Panc1 (cell line): ENCODE results near the gene CCDC183. TPM values are rescaled to one million over a fixed set of nuclear protein-coding genes. Genes with fewer than 3 reads are reported as not detected.

Experiments
- ATAC-seq: fragments of 200-7000 bp; cut with Tn5 transposase; 2 replicates; pipeline ENCODE4 v1.9.1; 2020; ENCODE audit warnings: mild to moderate bottlenecking, moderate library complexity
- BruUV-seq: library from RNA; stranded (reverse); fragments of 400-500 nt; replicated peaks from 2 replicates; lab custom pipeline; 2021; lab: Mats Ljungman, UMichigan
- CTCF ChIA-PET: fragments of 300-600 bp; sonication (Branson Sonifier 250); formaldehyde crosslinking; loops from one replicate; lab custom pipeline; 2022; ENCODE audit warnings: antibody characterized with exemption; lab: Charles Lee
- POLR2A ChIA-PET: fragments of 300-600 bp; sonication (Branson Sonifier 250); formaldehyde crosslinking; loops from one replicate; lab custom pipeline; 2022; ENCODE audit warnings: antibody characterized with exemption; lab: Charles Lee
- DNase-seq: peaks from one replicate; pipeline ENCODE4 v3.0.0-alpha.2; 2010; ENCODE audit warnings: low read depth, low spot score
- H3K27ac ChIP-seq: 2 replicates; pipeline ENCODE4 v1.5.1; 2011; ENCODE audit warnings: mild to moderate bottlenecking, low read length, inconsistent platforms
- H3K27me3 ChIP-seq: fragments of 200-500 bp; sonication (Bioruptor generic); 2 replicates; pipeline ENCODE4 v1.6.0; 2014; ENCODE audit warnings: low read length, inconsistent platforms; ENCODE audit not compliant: control insufficient read depth, insufficient read depth
- H3K36me3 ChIP-seq: fragments of 200-500 bp; sonication (Bioruptor generic); 2 replicates; pipeline ENCODE4 v1.5.1; 2014; ENCODE audit warnings: inconsistent platforms, mild to moderate bottlenecking, low read length, moderate library complexity; ENCODE audit not compliant: control insufficient read depth, insufficient read depth
- H3K4me1 ChIP-seq: 2 replicates; pipeline ENCODE4 v1.5.1; 2011; ENCODE audit warnings: inconsistent platforms, mild to moderate bottlenecking, low read length, moderate library complexity; ENCODE audit not compliant: control insufficient read depth, insufficient read depth
- H3K4me3 ChIP-seq, 2 experiments: 2 replicates each; pipeline ENCODE4 v1.5.1; 2011 to 2012; ENCODE audit warnings: low read depth in 2 of 2, low read length in 2 of 2, mild to moderate bottlenecking in 2 of 2, inconsistent platforms in 1 of 2, moderate library complexity in 1 of 2
- H3K9me3 ChIP-seq: fragments of 200-500 bp; sonication (Bioruptor generic); 2 replicates; pipeline ENCODE4 v1.5.1; 2014; ENCODE audit warnings: low read depth, mild to moderate bottlenecking, inconsistent platforms, low read length, moderate library complexity; ENCODE audit not compliant: control insufficient read depth, insufficient read depth
- POLR2AphosphoS5 ChIP-seq: IDR thresholded peaks from 2 replicates; pipeline ENCODE4 v1.6.1; 2012; ENCODE audit warnings: mild to moderate bottlenecking, low read depth, low read length, moderate library complexity
- SIN3A ChIP-seq: IDR thresholded peaks from 2 replicates; pipeline ENCODE4 v1.6.1; 2012; ENCODE audit warnings: low read depth, mild to moderate bottlenecking, low read length, moderate library complexity, borderline replicate concordance; ENCODE audit not compliant: insufficient read depth
- TCF7L2 ChIP-seq: IDR thresholded peaks from 2 replicates; pipeline ENCODE4 v1.6.1; 2011; ENCODE audit warnings: mild to moderate bottlenecking, low read depth, low read length, inconsistent platforms
- in situ Hi-C: cut with HindIII; loops from 2 replicates; pipeline ENCODE4 v1.10.0; 2016; ENCODE audit warnings: low sequenced_read_pairs, low pct_unique_long_range_greater_than_20kb
- intact Hi-C: fragments of 100-400 bp; cut with micrococcal nuclease; formaldehyde crosslinking; loops from one replicate; pipeline ENCODE4 v1.10.0; 2022; ENCODE audit not compliant: unreplicated experiment
- total RNA-seq: library from RNA; stranded (reverse); gene quantifications from one replicate; pipeline ENCODE4 v1.2.1, GENCODE V29; 2021; ENCODE audit not compliant: unreplicated experiment
- TF ChIP-seq, protein P1 (sequence below): fragments of 450-650 bp; IDR thresholded peaks from 2 replicates; pipeline ENCODE4 v1.5.1; 2017; ENCODE audit warnings: mild to moderate bottlenecking
- TF ChIP-seq, protein P2 (sequence below), 2 experiments: IDR thresholded peaks; 2 replicates each; pipeline ENCODE4 v1.6.1; 2011 to 2012; ENCODE audit warnings: low read depth in 2 of 2, control low read depth in 1 of 2, low read length in 1 of 2, mild to moderate bottlenecking in 1 of 2, moderate library complexity in 1 of 2; ENCODE audit not compliant: insufficient read depth in 1 of 2

Gene CCDC183
- total RNA-seq, 1 experiment from 2014 or later, result 0.62 TPM

DNA sequence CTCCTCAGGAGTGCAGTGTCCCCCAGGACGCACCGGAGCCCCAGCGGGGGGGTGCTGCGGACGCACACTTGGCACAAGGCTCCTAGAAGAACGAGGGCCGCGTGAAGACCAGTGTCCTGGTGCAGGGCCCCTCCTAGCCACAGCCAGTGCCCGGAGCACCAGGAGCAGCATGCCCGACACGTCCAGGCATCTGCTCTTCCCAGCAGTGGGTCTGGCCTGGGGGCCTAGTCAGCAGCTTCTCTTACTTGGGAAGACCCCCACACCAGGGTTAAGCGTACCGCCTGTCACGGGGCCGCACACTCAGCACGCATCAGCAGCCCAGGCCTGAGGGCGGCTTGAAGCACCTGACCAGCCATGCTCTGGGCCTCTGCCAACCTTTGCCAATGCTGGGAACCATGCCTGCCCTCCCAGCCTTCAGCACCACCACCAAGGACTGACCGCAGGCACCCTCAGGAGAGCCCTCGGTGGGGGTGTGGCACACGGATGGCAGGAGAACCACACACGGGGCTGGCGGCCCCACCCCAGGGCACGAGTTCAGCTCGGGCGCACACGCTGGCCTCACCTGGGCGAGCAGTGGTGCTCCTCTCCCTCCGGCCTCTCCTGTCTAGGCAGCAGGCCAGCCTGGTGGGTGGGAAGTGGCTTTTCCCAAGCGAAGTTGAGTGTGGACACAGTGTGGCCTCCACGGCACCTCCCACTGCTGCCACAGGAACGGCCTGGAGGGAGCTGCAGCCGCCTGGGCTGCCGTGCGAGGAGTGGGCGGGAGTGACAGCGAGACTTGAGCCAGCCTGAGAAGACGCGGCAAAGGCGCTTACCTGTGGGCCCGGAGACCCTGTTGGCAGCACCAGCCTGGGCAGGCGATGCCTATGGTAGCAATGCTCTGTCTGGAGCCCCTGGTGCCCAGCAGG is 34.1 kb downstream of the CCDC183 start:
- Histone ChIP-seq H3K36me3 (no peaks in the 10 kb centered on the region; the same call in 1 of the 2 replicates), H3K9me3 (no peaks in the 10 kb centered on the region), H3K27ac (no peak overlapping the region), H3K27me3 (no peaks in the 10 kb centered on the region), H3K4me1 (no peaks in the 10 kb centered on the region), H3K4me3 (no peak overlapping the region)
- DNase-seq, result no peak
- TF ChIP-seq TCF7L2 (no peak), POLR2AphosphoS5 (no peak), SIN3A (no peak)
- TF ChIP-seq, protein P1, sequence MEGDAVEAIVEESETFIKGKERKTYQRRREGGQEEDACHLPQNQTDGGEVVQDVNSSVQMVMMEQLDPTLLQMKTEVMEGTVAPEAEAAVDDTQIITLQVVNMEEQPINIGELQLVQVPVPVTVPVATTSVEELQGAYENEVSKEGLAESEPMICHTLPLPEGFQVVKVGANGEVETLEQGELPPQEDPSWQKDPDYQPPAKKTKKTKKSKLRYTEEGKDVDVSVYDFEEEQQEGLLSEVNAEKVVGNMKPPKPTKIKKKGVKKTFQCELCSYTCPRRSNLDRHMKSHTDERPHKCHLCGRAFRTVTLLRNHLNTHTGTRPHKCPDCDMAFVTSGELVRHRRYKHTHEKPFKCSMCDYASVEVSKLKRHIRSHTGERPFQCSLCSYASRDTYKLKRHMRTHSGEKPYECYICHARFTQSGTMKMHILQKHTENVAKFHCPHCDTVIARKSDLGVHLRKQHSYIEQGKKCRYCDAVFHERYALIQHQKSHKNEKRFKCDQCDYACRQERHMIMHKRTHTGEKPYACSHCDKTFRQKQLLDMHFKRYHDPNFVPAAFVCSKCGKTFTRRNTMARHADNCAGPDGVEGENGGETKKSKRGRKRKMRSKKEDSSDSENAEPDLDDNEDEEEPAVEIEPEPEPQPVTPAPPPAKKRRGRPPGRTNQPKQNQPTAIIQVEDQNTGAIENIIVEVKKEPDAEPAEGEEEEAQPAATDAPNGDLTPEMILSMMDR, result no peak
- TF ChIP-seq, protein P2, sequence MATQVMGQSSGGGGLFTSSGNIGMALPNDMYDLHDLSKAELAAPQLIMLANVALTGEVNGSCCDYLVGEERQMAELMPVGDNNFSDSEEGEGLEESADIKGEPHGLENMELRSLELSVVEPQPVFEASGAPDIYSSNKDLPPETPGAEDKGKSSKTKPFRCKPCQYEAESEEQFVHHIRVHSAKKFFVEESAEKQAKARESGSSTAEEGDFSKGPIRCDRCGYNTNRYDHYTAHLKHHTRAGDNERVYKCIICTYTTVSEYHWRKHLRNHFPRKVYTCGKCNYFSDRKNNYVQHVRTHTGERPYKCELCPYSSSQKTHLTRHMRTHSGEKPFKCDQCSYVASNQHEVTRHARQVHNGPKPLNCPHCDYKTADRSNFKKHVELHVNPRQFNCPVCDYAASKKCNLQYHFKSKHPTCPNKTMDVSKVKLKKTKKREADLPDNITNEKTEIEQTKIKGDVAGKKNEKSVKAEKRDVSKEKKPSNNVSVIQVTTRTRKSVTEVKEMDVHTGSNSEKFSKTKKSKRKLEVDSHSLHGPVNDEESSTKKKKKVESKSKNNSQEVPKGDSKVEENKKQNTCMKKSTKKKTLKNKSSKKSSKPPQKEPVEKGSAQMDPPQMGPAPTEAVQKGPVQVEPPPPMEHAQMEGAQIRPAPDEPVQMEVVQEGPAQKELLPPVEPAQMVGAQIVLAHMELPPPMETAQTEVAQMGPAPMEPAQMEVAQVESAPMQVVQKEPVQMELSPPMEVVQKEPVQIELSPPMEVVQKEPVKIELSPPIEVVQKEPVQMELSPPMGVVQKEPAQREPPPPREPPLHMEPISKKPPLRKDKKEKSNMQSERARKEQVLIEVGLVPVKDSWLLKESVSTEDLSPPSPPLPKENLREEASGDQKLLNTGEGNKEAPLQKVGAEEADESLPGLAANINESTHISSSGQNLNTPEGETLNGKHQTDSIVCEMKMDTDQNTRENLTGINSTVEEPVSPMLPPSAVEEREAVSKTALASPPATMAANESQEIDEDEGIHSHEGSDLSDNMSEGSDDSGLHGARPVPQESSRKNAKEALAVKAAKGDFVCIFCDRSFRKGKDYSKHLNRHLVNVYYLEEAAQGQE (IDR thresholded peaks at IDR 0.05; ENCODE audit: insufficient read depth in 1 of 2, low read depth in 2 of 2, low read length in 1 of 2), result no peak
- no TSS peak for BruUV-seq
- POLR2A ChIA-PET, result no interaction called here
- in situ Hi-C loops (no loop called here), intact Hi-C loops (no loop called here)
- CTCF ChIA-PET, result no interaction called here
- no peak for ATAC-seq

DNA sequence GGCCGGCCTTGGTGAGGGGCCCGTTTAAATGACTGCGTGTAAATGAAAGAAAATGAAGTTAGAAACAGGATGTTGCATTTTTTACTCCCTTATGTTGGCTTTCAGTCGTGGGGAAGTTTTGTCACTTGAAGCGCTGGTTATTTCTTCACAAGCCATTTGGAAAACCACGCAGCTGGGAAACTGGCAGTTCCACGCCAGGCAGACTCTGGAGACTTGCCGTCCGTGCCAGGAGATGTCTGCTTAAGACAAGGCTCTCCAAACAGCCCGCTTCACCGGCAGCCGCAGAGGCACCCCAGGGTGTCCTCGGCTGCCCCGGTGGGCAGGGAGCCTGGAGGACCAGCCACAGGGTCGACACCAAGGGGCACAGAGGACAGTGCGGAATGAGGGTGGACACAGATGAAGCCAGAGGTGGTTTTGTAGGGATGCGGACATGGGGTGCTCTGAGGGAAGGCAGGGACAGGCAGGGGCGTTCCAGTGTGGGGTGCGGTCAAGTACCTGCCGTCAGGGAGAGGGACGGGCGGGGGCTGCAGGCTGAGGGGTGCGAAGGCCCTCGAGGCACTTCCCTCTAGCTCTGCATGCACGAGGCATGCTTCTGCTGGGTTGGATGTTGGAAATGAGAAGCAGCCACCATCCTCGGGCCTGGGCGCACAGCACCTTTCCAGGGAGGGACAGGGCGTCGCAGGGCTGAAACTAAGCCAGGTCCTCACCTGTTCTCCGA is 35.0 kb downstream of the CCDC183 start:
- no TSS peak for BruUV-seq
- Histone ChIP-seq H3K27me3 (no peaks in the 10 kb centered on the region), H3K4me3 (no peak overlapping the region), H3K4me1 (no peaks in the 10 kb centered on the region), H3K36me3 (no peaks in the 10 kb centered on the region; the same call in 1 of the 2 replicates), H3K27ac (no peak overlapping the region), H3K9me3 (no peaks in the 10 kb centered on the region)
- ChIA-PET CTCF (no interaction called here), POLR2A (no interaction called here)
- ATAC-seq (no peak), DNase-seq (no peak)
- intact Hi-C loops (no loop called here), in situ Hi-C loops (no loop called here)
- TF ChIP-seq, protein P1, result no peak
- TF ChIP-seq SIN3A, result no peak
- TF ChIP-seq POLR2AphosphoS5, result no peak
- no peak for TF ChIP-seq TCF7L2
- TF ChIP-seq, protein P2 (IDR thresholded peaks at IDR 0.05; ENCODE audit: insufficient read depth in 1 of 2, low read depth in 2 of 2, low read length in 1 of 2), result no peak
